Endothelial cell of umbilical vein (primary cell): Measurements from ENCODE around the gene ARNT2. TPM values are rescaled to one million over a fixed set of nuclear protein-coding genes. Genes with fewer than 3 reads are reported as not detected.

Source experiments
- BruUV-seq: library from RNA; stranded (reverse); fragments of 400-500 nt; replicated peaks from 2 replicates; lab custom pipeline; 2021; lab: Mats Ljungman, UMichigan
- CTCF ChIA-PET: fragments of 300-600, 350-600 bp; sonication (Branson Sonifier 250); formaldehyde crosslinking; loops from one replicate; lab custom pipeline; 2021; ENCODE audit warnings: antibody characterized with exemption, inconsistent platforms; lab: Charles Lee
- POLR2A ChIA-PET: fragments of 300-600, 350-600 bp; sonication (Branson Sonifier 250); formaldehyde crosslinking; loops from one replicate; lab custom pipeline; 2021; ENCODE audit warnings: antibody characterized with exemption, inconsistent platforms; lab: Charles Lee
- DNase-seq: peaks from one replicate; pipeline ENCODE4 v3.0.0-alpha.2; 2011; ENCODE audit warnings: low read depth, low spot score
- FAIRE-seq: peaks from 2 replicates; lab custom pipeline; 2011; peaks lifted over from hg19 to GRCh38; lab: Jason Lieb, UNC
- H2AFZ ChIP-seq: 2 replicates; pipeline ENCODE4 v1.6.0; 2012; ENCODE audit warnings: low read depth, low read length, control low read depth, inconsistent platforms
- H3K27ac ChIP-seq: 2 replicates; pipeline ENCODE4 v1.5.1; 2011; ENCODE audit warnings: low read depth, mild to moderate bottlenecking, control low read depth, low read length, moderate library complexity; ENCODE audit not compliant: insufficient read depth
- H3K27me3 ChIP-seq, 2 experiments: 2 replicates each; pipeline versions ENCODE4 v1.6.0 to v1.6.1; 2011; ENCODE audit warnings: low read length in 2 of 2, mixed read lengths in 1 of 2; ENCODE audit not compliant: control insufficient read depth in 2 of 2, insufficient read depth in 2 of 2
- H3K36me3 ChIP-seq, 2 experiments: 2 replicates in 1 of 2; 3 replicates in 1 of 2; pipeline ENCODE4 v1.5.1; 2011; ENCODE audit warnings: low read length in 2 of 2, mild to moderate bottlenecking in 1 of 2, moderate library complexity in 1 of 2; ENCODE audit not compliant: control insufficient read depth in 2 of 2, insufficient read depth in 2 of 2; ENCODE audit errors: extremely low read depth in 1 of 2
- H3K4me1 ChIP-seq: 3 replicates; pipeline ENCODE4 v1.5.1; 2011; ENCODE audit warnings: mild to moderate bottlenecking, low read length; ENCODE audit not compliant: control insufficient read depth, insufficient read depth; ENCODE audit errors: extremely low read depth
- H3K4me2 ChIP-seq: 2 replicates; pipeline ENCODE4 v1.6.1; 2011; ENCODE audit warnings: low read length, control low read depth, mixed read lengths; ENCODE audit not compliant: insufficient read depth
- H3K4me3 ChIP-seq, 3 experiments: fragments of 200-600 bp in 1 of 3; sonication (generic), shearing (Covaris generic) in 1 of 3; replicated peaks in 1 of 3; 2 replicates each; pipeline ENCODE4 v1.5.1; 2011 to 2016; ENCODE audit warnings: control low read depth in 3 of 3, low read length in 3 of 3, mild to moderate bottlenecking in 2 of 3, inconsistent platforms in 1 of 3, low read depth in 1 of 3, moderate library complexity in 1 of 3; ENCODE audit not compliant: insufficient read depth in 1 of 3
- H3K79me2 ChIP-seq: 2 replicates; pipeline ENCODE4 v1.6.0; 2012; ENCODE audit warnings: low read length, inconsistent platforms; ENCODE audit not compliant: control insufficient read depth, insufficient read depth
- H3K9ac ChIP-seq: replicated peaks from 2 replicates; pipeline ENCODE3; 2011; ENCODE audit warnings: low read length, control low read depth; ENCODE audit not compliant: insufficient read depth; ENCODE audit errors: extremely low read depth
- H3K9me1 ChIP-seq: replicated peaks from 3 replicates; pipeline ENCODE4 v1.6.0; 2011; ENCODE audit warnings: mild to moderate bottlenecking, low read length; ENCODE audit not compliant: control insufficient read depth, insufficient read depth; ENCODE audit errors: extremely low read depth
- H3K9me3 ChIP-seq: replicated peaks from 2 replicates; pipeline ENCODE4 v1.5.1; 2012; ENCODE audit warnings: low read length, inconsistent platforms; ENCODE audit not compliant: control insufficient read depth, insufficient read depth
- H4K20me1 ChIP-seq: replicated peaks from 2 replicates; pipeline ENCODE3; 2011; ENCODE audit warnings: mild to moderate bottlenecking, low read length; ENCODE audit not compliant: control insufficient read depth, insufficient read depth; ENCODE audit errors: extremely low read depth
- EZH2 ChIP-seq: IDR thresholded peaks from 2 replicates; pipeline ENCODE4 v1.6.1; 2012; ENCODE audit warnings: borderline replicate concordance, low read depth, mild to moderate bottlenecking, moderate library complexity, low read length, inconsistent platforms; ENCODE audit not compliant: severe bottlenecking
- FOS ChIP-seq: IDR thresholded peaks from 2 replicates; pipeline ENCODE4 v1.6.1; 2011; ENCODE audit warnings: mild to moderate bottlenecking, low read length, moderate library complexity, borderline replicate concordance; ENCODE audit not compliant: insufficient read depth
- GATA2 ChIP-seq: IDR thresholded peaks from 2 replicates; pipeline ENCODE4 v1.7.0; 2011; ENCODE audit warnings: low read depth, mild to moderate bottlenecking, moderate library complexity, mixed read lengths, low read length; ENCODE audit not compliant: insufficient read length, insufficient read depth
- JUN ChIP-seq: IDR thresholded peaks from 2 replicates; pipeline ENCODE4 v1.6.1; 2011; ENCODE audit warnings: borderline replicate concordance, low read depth; ENCODE audit not compliant: insufficient read length, insufficient read depth
- MYC ChIP-seq: IDR thresholded peaks from one replicate; pipeline ENCODE4 v1.6.1; 2011; ENCODE audit warnings: mild to moderate bottlenecking, low read depth, low read length
- POLR2A ChIP-seq: IDR thresholded peaks from 2 replicates; pipeline ENCODE4 v1.6.1; 2012; ENCODE audit warnings: low read depth, mild to moderate bottlenecking, control low read depth, low read length
- POLR2AphosphoS5 ChIP-seq: IDR thresholded peaks from 2 replicates; pipeline ENCODE4 v1.6.1; 2012; ENCODE audit warnings: low read depth, mild to moderate bottlenecking, control low read depth, low read length, moderate library complexity; ENCODE audit not compliant: insufficient read depth
- dilution Hi-C: fragments of 300-500 bp; cut with MboI; formaldehyde crosslinking; loops from one replicate; pipeline ENCODE4 v1.15.0; 2019; ENCODE audit warnings: low sequenced_read_pairs; ENCODE audit not compliant: extremely low pct_ligation_motif_present
- intact Hi-C: fragments of 100-400 bp; cut with micrococcal nuclease; formaldehyde crosslinking; loops from one replicate; pipeline ENCODE4 v1.10.0; 2022
- polyA plus RNA-seq, 4 experiments: library from polyadenylated mRNA; depleted of rRNA in 3 of 4; stranded (reverse) in 3 of 4; unstranded in 1 of 4; fragments of >200 nt; gene quantifications; 2 replicates each; pipeline versions ENCODE4 v1.2.1 to v1.2.3, GENCODE V29; 2011 to 2012; ENCODE audit warnings: missing spikeins in 1 of 4
- total RNA-seq: library from RNA; stranded (reverse); gene quantifications from 2 replicates; pipeline ENCODE4 v1.2.3, GENCODE V29; 2021
- TF ChIP-seq, protein P1 (sequence below): IDR thresholded peaks from 2 replicates; pipeline ENCODE4 v1.6.1; 2011; ENCODE audit not compliant: insufficient read depth, insufficient read length
- TF ChIP-seq, protein P2 (sequence below), 2 donors: IDR thresholded peaks; 1 replicate in 1 of 2; 2 replicates in 1 of 2; pipeline ENCODE4 v1.5.1; 2011; ENCODE audit warnings: low read length in 2 of 2, mild to moderate bottlenecking in 2 of 2, moderate library complexity in 2 of 2, control low read depth in 1 of 2, inconsistent platforms in 1 of 2, low read depth in 1 of 2; ENCODE audit not compliant: insufficient read depth in 1 of 2; ENCODE audit errors: extremely low read depth in 1 of 2

The ARNT2 gene
- total and polyA plus RNA-seq, 2 donors (not counting 3 experiments of a cell fraction or from before 2014, with no cell fraction given): 0.03 to 0.20 TPM

DNA sequence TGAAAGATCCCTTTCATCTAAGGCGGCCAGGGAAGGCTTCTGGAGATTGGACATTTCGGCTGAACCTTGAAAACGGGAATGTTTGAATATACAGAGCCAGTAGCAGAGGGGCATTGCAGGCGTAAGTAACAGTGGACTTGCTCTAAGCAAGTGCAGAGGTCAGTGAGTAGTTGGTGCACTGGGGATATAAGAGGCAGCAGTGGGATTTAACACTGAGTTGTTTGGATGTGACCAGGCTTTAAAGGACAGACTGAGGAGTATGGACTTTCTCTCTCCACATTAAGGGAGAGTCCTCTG, 1.3 kb downstream of the ARNT2 start:
- Histone ChIP-seq H3K4me3 (no peak overlapping the region), H3K79me2 (no peaks in the 10 kb centered on the region), H4K20me1 (no peaks in the 10 kb centered on the region), H3K9me1 (no peaks in the 10 kb centered on the region), H3K4me2 (no peak overlapping the region), H3K4me1 (no peaks in the 10 kb centered on the region), H3K36me3 (no peaks in the 10 kb centered on the region), H3K9ac (no peak overlapping the region), H2AFZ (no peak overlapping the region), H3K27ac (no peak overlapping the region), H3K27me3 (peaks cover 34 to 50% of the 10 kb centered on the region in 2 experiments), H3K9me3 (no peaks in the 10 kb centered on the region)
- dilution Hi-C loops: no loop called here
- intact Hi-C loops: no loop called here
- TF ChIP-seq POLR2AphosphoS5: no peak
- no peak for TF ChIP-seq POLR2A
- TF ChIP-seq, protein P1, sequence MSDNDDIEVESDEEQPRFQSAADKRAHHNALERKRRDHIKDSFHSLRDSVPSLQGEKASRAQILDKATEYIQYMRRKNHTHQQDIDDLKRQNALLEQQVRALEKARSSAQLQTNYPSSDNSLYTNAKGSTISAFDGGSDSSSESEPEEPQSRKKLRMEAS: no peak
- no peak for DNase-seq
- no peak for FAIRE-seq
- no TSS peak for BruUV-seq
- ChIA-PET CTCF (no interaction called here), POLR2A (no interaction called here)

DNA sequence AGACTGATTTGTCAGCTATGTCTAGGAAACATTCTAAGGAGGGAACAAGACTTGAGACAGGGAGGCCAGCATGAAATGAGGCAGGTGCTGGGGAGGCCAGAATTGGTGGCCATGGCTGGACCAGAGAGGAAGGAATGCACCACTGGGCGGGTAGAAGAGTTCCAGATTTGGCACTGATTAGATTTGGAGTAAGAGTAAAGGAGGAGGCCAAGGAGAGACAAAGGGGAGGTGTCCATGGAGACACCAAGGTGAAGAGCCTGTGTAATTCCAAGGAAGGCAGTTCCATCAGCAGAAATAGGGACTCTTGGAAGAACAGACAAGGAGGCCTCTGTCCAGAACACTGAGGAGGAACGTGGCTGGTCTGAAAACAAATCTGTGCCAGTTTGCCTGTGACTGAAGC, 1.8 kb downstream of the ARNT2 start:
- Histone ChIP-seq H3K9me1 (no peaks in the 10 kb centered on the region), H3K4me2 (no peak overlapping the region), H4K20me1 (no peaks in the 10 kb centered on the region), H3K9ac (no peak overlapping the region), H3K36me3 (no peaks in the 10 kb centered on the region), H3K4me3 (no peak overlapping the region), H3K27me3 (peaks cover 34 to 50% of the 10 kb centered on the region in 2 experiments), H2AFZ (no peak overlapping the region), H3K79me2 (no peaks in the 10 kb centered on the region), H3K4me1 (no peaks in the 10 kb centered on the region), H3K27ac (no peak overlapping the region), H3K9me3 (no peaks in the 10 kb centered on the region)
- BruUV-seq: no TSS peak
- ChIA-PET CTCF (no interaction called here), POLR2A (no interaction called here)
- DNase-seq (no peak), FAIRE-seq (no peak)
- dilution Hi-C loops (no loop called here), intact Hi-C loops (no loop called here)
- TF ChIP-seq FOS (no peak), POLR2A (no peak), MYC (no peak), EZH2 (no peak), JUN (no peak), GATA2 (no peak), POLR2AphosphoS5 (no peak)
- TF ChIP-seq, protein P1: no peak
- TF ChIP-seq, protein P2, sequence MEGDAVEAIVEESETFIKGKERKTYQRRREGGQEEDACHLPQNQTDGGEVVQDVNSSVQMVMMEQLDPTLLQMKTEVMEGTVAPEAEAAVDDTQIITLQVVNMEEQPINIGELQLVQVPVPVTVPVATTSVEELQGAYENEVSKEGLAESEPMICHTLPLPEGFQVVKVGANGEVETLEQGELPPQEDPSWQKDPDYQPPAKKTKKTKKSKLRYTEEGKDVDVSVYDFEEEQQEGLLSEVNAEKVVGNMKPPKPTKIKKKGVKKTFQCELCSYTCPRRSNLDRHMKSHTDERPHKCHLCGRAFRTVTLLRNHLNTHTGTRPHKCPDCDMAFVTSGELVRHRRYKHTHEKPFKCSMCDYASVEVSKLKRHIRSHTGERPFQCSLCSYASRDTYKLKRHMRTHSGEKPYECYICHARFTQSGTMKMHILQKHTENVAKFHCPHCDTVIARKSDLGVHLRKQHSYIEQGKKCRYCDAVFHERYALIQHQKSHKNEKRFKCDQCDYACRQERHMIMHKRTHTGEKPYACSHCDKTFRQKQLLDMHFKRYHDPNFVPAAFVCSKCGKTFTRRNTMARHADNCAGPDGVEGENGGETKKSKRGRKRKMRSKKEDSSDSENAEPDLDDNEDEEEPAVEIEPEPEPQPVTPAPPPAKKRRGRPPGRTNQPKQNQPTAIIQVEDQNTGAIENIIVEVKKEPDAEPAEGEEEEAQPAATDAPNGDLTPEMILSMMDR (IDR thresholded peaks at IDR 0.05; ENCODE audit: extremely low read depth in 1 of 2, insufficient read depth in 1 of 2, low read depth in 1 of 2, low read length in 2 of 2): no peak
